Right atrium auricular region (tissue), 2 donors: ENCODE data around the gene SYCN. TPM values are rescaled to one million over a fixed set of nuclear protein-coding genes. Genes with fewer than 3 reads are reported as not detected.

Experiments
- DNase-seq: peaks from one replicate; pipeline ENCODE4 v3.0.0-alpha.2; 2019; ENCODE audit warnings: low spot score
- H3K27ac ChIP-seq, 2 donors: fragments of 200-600 bp; sonication (generic); 1 replicate in 1 of 2; 2 replicates in 1 of 2; pipeline ENCODE4 v1.5.1; 2016 to 2019
- H3K27me3 ChIP-seq, 2 donors: fragments of 200-600 bp; sonication (generic); one replicate each; pipeline versions ENCODE4 v1.5.1 to v1.6.0; 2017 to 2019
- H3K36me3 ChIP-seq: fragments of 200-600 bp; sonication (generic); one replicate; pipeline ENCODE4 v1.5.1; 2016
- H3K4me1 ChIP-seq, 2 donors: fragments of 200-600 bp; sonication (generic); one replicate each; pipeline versions ENCODE4 v1.5.1 to v1.6.0; 2017 to 2019
- H3K4me3 ChIP-seq, 2 donors: fragments of 200-600 bp; sonication (generic); 1 replicate in 1 of 2; 2 replicates in 1 of 2; pipeline ENCODE4 v1.5.1; 2017 to 2019; ENCODE audit warnings: mild to moderate bottlenecking in 1 of 2, moderate library complexity in 1 of 2
- H3K9me3 ChIP-seq, 2 donors: fragments of 200-600 bp; sonication (generic); one replicate each; pipeline ENCODE4 v1.5.1; 2019
- total RNA-seq, 2 donors: library from RNA; depleted of rRNA; stranded (reverse); fragments of >200 nt; gene quantifications; one replicate each; pipeline ENCODE4 v1.1.0, GENCODE V29; 2016
- TF ChIP-seq, protein P1 (sequence below), 2 donors: fragments of 200-600 bp; sonication (generic); IDR thresholded peaks; one replicate each; pipeline ENCODE4 v1.5.1; 2019; ENCODE audit warnings: antibody characterized with exemption in 2 of 2

SYCN gene
- total RNA-seq, 2 donors from 2014 or later: not detected

DNA sequence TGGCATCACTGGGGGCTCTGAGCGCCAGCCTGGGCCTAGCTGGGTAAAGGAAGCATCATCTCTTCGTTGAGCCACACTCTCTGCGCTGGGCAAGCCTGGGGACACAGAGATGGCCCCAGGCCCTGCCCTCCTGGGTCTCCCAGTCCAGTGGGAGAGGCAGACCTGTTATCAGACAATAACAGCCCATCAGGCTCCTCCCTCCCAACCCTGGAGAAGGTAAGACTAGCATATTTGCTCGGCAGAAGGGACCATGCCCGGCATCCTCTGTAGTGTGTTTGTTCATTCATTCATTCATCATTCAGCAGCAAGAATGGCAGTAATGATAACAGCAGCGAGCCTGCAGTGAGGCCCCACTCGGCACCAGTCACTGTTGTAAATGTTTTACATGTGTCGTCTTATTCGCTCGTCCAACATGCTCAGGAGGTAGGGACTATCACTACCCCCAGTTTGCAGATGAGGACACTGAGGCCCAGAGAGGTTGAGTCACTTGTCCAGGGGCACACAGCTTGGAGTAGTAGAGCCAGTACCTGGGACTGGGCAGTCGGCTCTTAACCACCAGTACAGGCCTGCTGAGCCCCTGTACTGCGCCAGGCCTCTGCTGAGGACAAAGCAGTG lies 45.3 kb downstream of the SYCN start:
- DNase-seq: no peak
- no peaks in the 10 kb centered on the region for H3K27me3 ChIP-seq
- peaks cover 0 to 52% of the 10 kb centered on the region in 2 donors for H3K4me1 ChIP-seq
- H3K9me3 ChIP-seq: no peaks in the 10 kb centered on the region
- no peaks in the 10 kb centered on the region for H3K36me3 ChIP-seq
- TF ChIP-seq, protein P1, sequence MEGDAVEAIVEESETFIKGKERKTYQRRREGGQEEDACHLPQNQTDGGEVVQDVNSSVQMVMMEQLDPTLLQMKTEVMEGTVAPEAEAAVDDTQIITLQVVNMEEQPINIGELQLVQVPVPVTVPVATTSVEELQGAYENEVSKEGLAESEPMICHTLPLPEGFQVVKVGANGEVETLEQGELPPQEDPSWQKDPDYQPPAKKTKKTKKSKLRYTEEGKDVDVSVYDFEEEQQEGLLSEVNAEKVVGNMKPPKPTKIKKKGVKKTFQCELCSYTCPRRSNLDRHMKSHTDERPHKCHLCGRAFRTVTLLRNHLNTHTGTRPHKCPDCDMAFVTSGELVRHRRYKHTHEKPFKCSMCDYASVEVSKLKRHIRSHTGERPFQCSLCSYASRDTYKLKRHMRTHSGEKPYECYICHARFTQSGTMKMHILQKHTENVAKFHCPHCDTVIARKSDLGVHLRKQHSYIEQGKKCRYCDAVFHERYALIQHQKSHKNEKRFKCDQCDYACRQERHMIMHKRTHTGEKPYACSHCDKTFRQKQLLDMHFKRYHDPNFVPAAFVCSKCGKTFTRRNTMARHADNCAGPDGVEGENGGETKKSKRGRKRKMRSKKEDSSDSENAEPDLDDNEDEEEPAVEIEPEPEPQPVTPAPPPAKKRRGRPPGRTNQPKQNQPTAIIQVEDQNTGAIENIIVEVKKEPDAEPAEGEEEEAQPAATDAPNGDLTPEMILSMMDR (IDR thresholded peaks at IDR 0.05): no peak
- no peak overlapping the region for H3K27ac ChIP-seq
- no peak overlapping the region for H3K4me3 ChIP-seq

DNA sequence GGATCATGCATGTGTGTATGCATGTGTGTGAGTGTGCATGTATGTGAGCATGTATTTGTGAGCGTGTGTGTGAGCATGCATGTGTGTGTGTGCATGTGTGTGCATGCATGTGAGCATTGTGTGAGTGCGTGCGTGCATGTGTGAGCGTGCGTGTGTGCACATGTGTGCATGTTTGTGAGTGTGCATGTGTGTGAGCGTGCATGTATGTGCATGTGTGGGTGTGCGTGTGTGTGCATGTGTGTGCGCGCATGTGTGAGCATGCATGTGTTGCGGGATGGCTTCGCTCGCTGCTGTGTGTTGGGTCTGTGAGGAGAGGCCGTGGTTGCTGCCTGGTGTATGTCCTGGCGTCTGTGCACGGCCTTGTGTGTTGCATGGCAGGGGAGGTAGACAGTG lies 46.1 kb downstream of the SYCN start:
- Histone ChIP-seq H3K27ac (no peak overlapping the region), H3K9me3 (no peaks in the 10 kb centered on the region), H3K4me1 (peaks cover 0 to 52% of the 10 kb centered on the region in 2 donors), H3K4me3 (no peak overlapping the region), H3K36me3 (no peaks in the 10 kb centered on the region), H3K27me3 (no peaks in the 10 kb centered on the region)
- no peak for DNase-seq
- TF ChIP-seq, protein P1 (IDR thresholded peaks at IDR 0.05): no peak

DNA sequence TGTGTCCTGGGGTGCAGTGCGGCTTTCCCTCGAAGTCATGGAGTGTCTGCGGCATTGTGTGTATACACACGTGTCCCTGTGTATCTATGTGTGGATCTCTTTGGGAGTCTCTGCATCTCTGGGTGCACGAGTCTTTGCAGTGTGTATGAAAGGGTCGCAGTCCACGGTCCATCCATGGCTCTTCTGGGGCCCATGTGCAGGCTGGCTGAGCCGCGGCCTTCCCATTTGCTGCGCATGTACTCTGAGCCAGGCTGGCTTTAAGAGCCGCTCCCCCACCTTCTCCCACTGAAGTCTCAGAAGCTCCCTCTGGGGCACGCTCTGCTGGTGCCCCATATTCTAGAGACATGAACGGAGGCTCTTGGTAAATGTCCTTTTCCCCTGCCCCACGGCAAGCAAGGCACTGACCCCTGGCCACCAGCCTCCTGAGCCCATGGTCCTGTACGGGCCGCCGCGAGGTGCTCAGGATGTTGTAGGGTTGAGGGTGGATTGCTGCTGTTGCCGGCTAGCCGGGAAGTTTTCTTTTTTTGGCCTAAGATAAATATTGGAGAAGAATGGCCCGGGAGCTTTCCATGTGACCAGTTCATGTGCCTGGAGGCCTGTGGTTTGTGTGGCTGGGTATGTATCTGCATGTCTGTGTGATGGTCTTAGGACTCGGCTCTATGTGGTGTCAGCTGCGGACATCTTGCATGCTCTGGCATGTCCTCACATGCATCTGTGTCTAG lies 46.6 kb downstream of the SYCN start:
- H3K36me3 ChIP-seq: no peaks in the 10 kb centered on the region
- TF ChIP-seq, protein P1 (IDR thresholded peaks at IDR 0.05): no peak
- peaks cover 0 to 52% of the 10 kb centered on the region in 2 donors for H3K4me1 ChIP-seq
- no peaks in the 10 kb centered on the region for H3K27me3 ChIP-seq
- no peak overlapping the region for H3K27ac ChIP-seq
- no peaks in the 10 kb centered on the region for H3K9me3 ChIP-seq
- no peak for DNase-seq
- H3K4me3 ChIP-seq: no peak overlapping the region

DNA sequence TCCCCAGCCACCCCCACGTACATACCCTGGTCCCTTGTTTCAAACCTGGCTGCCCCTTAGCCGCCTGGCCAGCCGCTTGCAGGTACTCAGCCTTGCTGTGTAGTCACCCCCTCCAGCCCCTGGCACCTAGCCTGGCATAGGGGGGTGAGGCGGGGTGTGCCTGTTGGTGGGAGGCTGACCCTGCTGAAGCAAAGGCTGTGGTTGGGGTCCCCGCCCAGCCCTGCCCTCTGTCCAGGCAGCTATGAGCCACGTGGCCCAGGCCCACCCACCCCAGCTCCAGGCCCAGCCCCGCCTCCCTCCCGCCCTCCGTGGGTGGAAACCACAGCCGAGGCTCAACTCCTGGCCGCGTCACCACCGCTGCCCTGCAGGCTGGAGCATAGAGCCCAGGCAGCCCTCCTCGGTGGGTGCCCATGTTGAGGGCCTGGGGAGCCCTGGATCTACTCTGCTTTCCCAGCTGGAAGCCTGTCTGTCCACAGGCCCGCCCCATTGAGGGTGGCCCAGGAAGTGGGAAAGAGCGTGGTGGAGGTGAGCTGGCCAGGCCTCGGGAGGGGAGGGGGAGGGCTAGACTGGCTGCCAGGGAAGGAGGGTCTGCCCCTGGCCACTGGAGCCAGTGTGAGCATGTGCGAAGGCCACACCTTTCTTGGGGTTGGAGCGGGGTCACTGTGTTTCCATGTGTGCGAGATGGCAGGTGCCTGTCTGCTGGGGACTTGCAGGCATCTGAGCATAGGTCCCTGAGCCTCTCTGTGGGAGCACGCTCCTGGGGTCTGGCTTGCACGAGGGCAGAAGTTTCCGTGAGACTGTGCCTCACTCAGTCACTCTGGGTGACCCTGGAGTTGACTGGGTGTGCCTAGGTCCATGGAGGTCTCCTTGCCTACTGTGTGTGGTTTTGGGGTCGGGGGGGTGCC lies 47.5 kb downstream of the SYCN start:
- Histone ChIP-seq H3K9me3 (no peaks in the 10 kb centered on the region), H3K4me1 (peaks cover 0 to 52% of the 10 kb centered on the region in 2 donors), H3K4me3 (no peak overlapping the region), H3K27me3 (no peaks in the 10 kb centered on the region), H3K27ac (no peak overlapping the region), H3K36me3 (no peaks in the 10 kb centered on the region)
- TF ChIP-seq, protein P1 (IDR thresholded peaks at IDR 0.05): no peak
- no peak for DNase-seq

DNA sequence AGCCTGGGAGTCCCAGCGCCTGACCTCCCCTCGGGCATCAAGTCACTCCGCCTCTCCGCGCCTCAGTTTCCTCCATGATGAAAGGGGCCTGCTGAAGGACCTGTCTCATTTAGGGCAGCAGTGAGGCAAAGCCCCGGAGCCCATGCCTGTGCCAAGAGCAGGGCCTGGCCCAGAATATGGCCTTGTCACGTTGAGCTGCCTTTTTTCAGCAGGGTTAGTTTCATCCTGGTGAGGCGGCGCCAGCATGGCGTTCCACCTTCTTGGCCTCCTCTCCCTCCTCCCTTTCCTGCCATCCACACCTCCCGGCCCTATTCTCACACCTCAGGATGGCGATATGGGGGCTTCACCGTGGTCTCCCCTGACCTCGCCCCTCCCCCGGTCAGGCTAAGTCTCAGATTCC lies 48.3 kb downstream of the SYCN start:
- no peak for DNase-seq
- Histone ChIP-seq H3K9me3 (no peaks in the 10 kb centered on the region), H3K27me3 (no peaks in the 10 kb centered on the region), H3K27ac (no peak overlapping the region), H3K4me1 (peaks cover 0 to 47% of the 10 kb centered on the region in 2 donors), H3K36me3 (no peaks in the 10 kb centered on the region), H3K4me3 (no peak overlapping the region)
- TF ChIP-seq, protein P1 (IDR thresholded peaks at IDR 0.05): no peak
